HepG2 (cell line): ENCODE measurements around the gene NDUFB6. TPM values are rescaled to one million over a fixed set of nuclear protein-coding genes. Genes with fewer than 3 reads are reported as not detected.

Experiments
- ATAC-seq: fragments of 200-7000 bp; cut with Tn5 transposase; 3 replicates; pipeline ENCODE4 v1.9.1; 2020; ENCODE audit warnings: mild to moderate bottlenecking, moderate library complexity
- BruUV-seq: library from RNA; stranded (reverse); fragments of 400-500 nt; replicated peaks from 2 replicates; lab custom pipeline; 2021; lab: Mats Ljungman, UMichigan
- CTCF ChIA-PET: fragments of 300-600 bp; formaldehyde crosslinking; extraction: SDS; loops from one replicate; lab custom pipeline; 2021; ENCODE audit warnings: low total read pairs, inconsistent platforms, low intra/inter-chr PET ratio; lab: Yijun Ruan, JAX
- POLR2A ChIA-PET: fragments of 350-600 bp; sonication (Branson Sonifier 250); formaldehyde crosslinking; loops from one replicate; lab custom pipeline; 2020; ENCODE audit warnings: antibody characterized with exemption, inconsistent platforms; lab: Yijun Ruan, JAX
- DNase-seq: peaks from one replicate; pipeline ENCODE4 v3.0.0-alpha.2; 2015; ENCODE audit warnings: low spot score
- FAIRE-seq: peaks from 3 replicates; lab custom pipeline; 2011; peaks lifted over from hg19 to GRCh38; lab: Jason Lieb, UNC
- H2AFZ ChIP-seq: one replicate; pipeline ENCODE4 v1.6.1; 2011; ENCODE audit warnings: low read length, inconsistent platforms
- H3K27ac ChIP-seq: fragments of 300-600 bp; 3 replicates; pipeline ENCODE4 v1.8.0; 2011; ENCODE audit warnings: mixed run types, mild to moderate bottlenecking, mixed read lengths, low read length, inconsistent platforms; ENCODE audit not compliant: insufficient read depth; ENCODE audit errors: extremely low read length
- H3K27me3 ChIP-seq, 2 experiments: fragments of 200-600 bp in 1 of 2; 2 replicates in 1 of 2; 3 replicates in 1 of 2; pipeline versions ENCODE4 v1.6.0 to v1.8.0; 2011; ENCODE audit warnings: low read length in 2 of 2, mild to moderate bottlenecking in 2 of 2, moderate library complexity in 2 of 2, inconsistent platforms in 1 of 2; ENCODE audit not compliant: insufficient read depth in 2 of 2, control insufficient read depth in 1 of 2
- H3K36me3 ChIP-seq, 2 experiments: fragments of 200-600 bp in 1 of 2; replicated peaks in 1 of 2; 2 replicates in 1 of 2; 3 replicates in 1 of 2; pipeline versions ENCODE4 v1.5.1 to v1.8.0; 2011; ENCODE audit warnings: low read length in 2 of 2, inconsistent platforms in 1 of 2; ENCODE audit not compliant: insufficient read depth in 2 of 2, control insufficient read depth in 1 of 2
- H3K4me1 ChIP-seq: 2 replicates; pipeline ENCODE4 v1.5.1; 2012; ENCODE audit warnings: low read length, inconsistent platforms; ENCODE audit not compliant: insufficient read depth
- H3K4me2 ChIP-seq: 2 replicates; pipeline ENCODE4 v1.6.0; 2011; ENCODE audit warnings: low read depth, low read length, inconsistent platforms
- H3K4me3 ChIP-seq, 3 experiments: fragments of 200-600 bp in 1 of 3; sonication (generic), shearing (Covaris generic) in 1 of 3; replicated peaks in 1 of 3; 2 replicates each; pipeline ENCODE4 v1.5.1; 2011 to 2016; ENCODE audit warnings: low read length in 3 of 3, inconsistent platforms in 2 of 3, low read depth in 2 of 3, mild to moderate bottlenecking in 2 of 3, control low read depth in 1 of 3, mixed read lengths in 1 of 3; ENCODE audit not compliant: insufficient read depth in 1 of 3
- H3K79me2 ChIP-seq: one replicate; pipeline ENCODE4 v1.6.1; 2011; ENCODE audit warnings: low read length, inconsistent platforms; ENCODE audit not compliant: insufficient read depth
- H3K9ac ChIP-seq: 2 replicates; pipeline ENCODE4 v1.6.0; 2011; ENCODE audit warnings: mild to moderate bottlenecking, low read depth, low read length, inconsistent platforms; ENCODE audit not compliant: insufficient read depth
- H3K9me3 ChIP-seq: 2 replicates; pipeline ENCODE4 v1.5.1; 2012; ENCODE audit warnings: mild to moderate bottlenecking, low read length
- H4K20me1 ChIP-seq: 2 replicates; pipeline ENCODE4 v1.6.0; 2011; ENCODE audit warnings: inconsistent platforms, mild to moderate bottlenecking, low read length, moderate library complexity; ENCODE audit not compliant: insufficient read depth
- BRD4 ChIP-seq: sonication (generic); formaldehyde crosslinking; IDR thresholded peaks from 2 replicates; pipeline ENCODE4 v1.4.0; 2020; ENCODE audit warnings: missing genetic modification reagents
- KLF16 ChIP-seq, 2 experiments: sonication (generic) in 1 of 2; formaldehyde crosslinking in 1 of 2; IDR thresholded peaks; 2 replicates each; pipeline versions ENCODE4 v1.6.1 to v1.8.0; 2016 to 2023; ENCODE audit warnings: missing genetic modification reagents in 2 of 2, missing compliant biosample characterization in 1 of 2
- NCOA1 ChIP-seq: sonication (generic); formaldehyde crosslinking; IDR thresholded peaks from 2 replicates; pipeline ENCODE4 v1.9.0; 2021; ENCODE audit warnings: missing genetic modification reagents
- NPAS2 ChIP-seq: sonication (generic); formaldehyde crosslinking; IDR thresholded peaks from 2 replicates; pipeline ENCODE4 v1.8.0; 2022; ENCODE audit warnings: mild to moderate bottlenecking, missing genetic modification reagents, borderline replicate concordance
- SMYD3 ChIP-seq: sonication (generic); formaldehyde crosslinking; IDR thresholded peaks from 2 replicates; pipeline ENCODE4 v1.8.1; 2023; ENCODE audit warnings: mild to moderate bottlenecking, missing genetic modification reagents
- TGIF2 ChIP-seq: IDR thresholded peaks from 2 replicates; pipeline ENCODE4 v1.6.1; 2016; ENCODE audit warnings: control low read depth, missing compliant biosample characterization
- TSC22D2 ChIP-seq: sonication (generic); formaldehyde crosslinking; IDR thresholded peaks from 2 replicates; pipeline ENCODE4 v1.5.1; 2020; ENCODE audit warnings: missing genetic modification reagents, mild to moderate bottlenecking, borderline replicate concordance
- WGBS: methylation state at CpG from one replicate; pipeline ENCODE4 v1.1.6; 2017; ENCODE audit warnings: low lambda C conversion rate; 5-methylcytosine and 5-hydroxymethylcytosine counted together
- in situ Hi-C: cut with HindIII; loops from 2 replicates; pipeline ENCODE4 v1.10.0; 2017; ENCODE audit warnings: low pct_unique_long_range_greater_than_20kb; ENCODE audit not compliant: extremely low pct_ligation_motif_present
- intact Hi-C: fragments of 100-400 bp; cut with micrococcal nuclease; formaldehyde crosslinking; loops from one replicate; pipeline ENCODE4 v1.10.0; 2022; ENCODE audit not compliant: unreplicated experiment
- polyA plus RNA-seq, 8 experiments: library from polyadenylated mRNA; depleted of rRNA in 3 of 8; stranded (reverse) in 7 of 8; unstranded in 1 of 8; fragments of >200 nt; fragmentation: Illumina TruSeq in 4 of 8; extraction: Trizol in 4 of 8; gene quantifications; 2 replicates each; pipeline versions ENCODE4 v1.2.1 to v1.2.3, GENCODE V29; 2011 to 2016; ENCODE audit warnings: low read depth in 4 of 8, missing spikeins in 1 of 8, mixed read lengths in 1 of 8; ENCODE audit not compliant: insufficient read depth in 1 of 8
- total RNA-seq, 5 experiments: library from RNA; depleted of rRNA; stranded (reverse); fragments of >200 nt; fragmentation: Illumina TruSeq; extraction: Trizol; gene quantifications; 2 replicates each; pipeline ENCODE4 v1.2.3, GENCODE V29; 2016; ENCODE audit warnings: low read depth in 1 of 5
- TF ChIP-seq, protein P1 (sequence below): IDR thresholded peaks from 2 replicates; pipeline ENCODE4 v1.4.0; 2020; ENCODE audit warnings: mild to moderate bottlenecking, missing genetic modification reagents
- TF ChIP-seq, protein P2 (sequence below): fragments of 450-650 bp; IDR thresholded peaks from 2 replicates; pipeline ENCODE4 v1.6.1; 2016
- TF ChIP-seq, protein P3 (sequence below): sonication (generic); formaldehyde crosslinking; IDR thresholded peaks from 2 replicates; pipeline ENCODE4 v1.8.0; 2022; ENCODE audit warnings: missing genetic modification reagents, mild to moderate bottlenecking, moderate library complexity, borderline replicate concordance
- TF ChIP-seq, protein P4 (sequence below): sonication (generic); formaldehyde crosslinking; IDR thresholded peaks from 2 replicates; pipeline ENCODE4 v1.5.0; 2020; ENCODE audit warnings: mild to moderate bottlenecking, missing genetic modification reagents, borderline replicate concordance

NDUFB6 gene
- total and polyA plus RNA-seq, 2 of the 13 experiments (the other 11 are each of a cell fraction or from before 2014, with no cell fraction given): 31.2 to 81.9 TPM

DNA sequence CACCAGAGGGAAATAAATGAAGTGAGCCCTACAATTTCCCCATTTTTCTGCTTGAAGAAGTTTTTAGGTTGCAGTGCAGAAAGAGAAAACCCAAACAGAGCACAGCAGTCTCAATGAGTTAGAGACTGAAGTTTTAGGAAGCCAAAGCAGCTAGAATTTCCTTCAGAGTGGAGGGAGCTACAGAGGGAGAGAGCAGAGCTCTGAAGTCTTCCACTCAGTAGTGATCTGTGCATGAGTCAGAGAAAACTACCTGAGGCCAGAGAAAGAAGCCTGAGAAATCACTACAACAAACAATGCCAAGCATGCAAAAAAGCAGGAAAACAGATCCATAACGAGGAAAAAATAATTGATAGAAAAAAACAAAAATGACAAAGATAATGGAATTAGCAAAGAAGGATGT, 17.9 kb upstream of the NDUFB6 start:
- in situ Hi-C loops (no loop called here), intact Hi-C loops (no loop called here)
- no peak for FAIRE-seq
- WGBS: 0% methylated on average over 1 of the region's 1 CpG
- Histone ChIP-seq H3K9me3 (no peaks in the 10 kb centered on the region), H3K9ac (no peak overlapping the region), H3K4me3 (no peak overlapping the region), H3K27me3 (no peaks in the 10 kb centered on the region), H3K4me1 (no peaks in the 10 kb centered on the region), H4K20me1 (no peaks in the 10 kb centered on the region), H3K79me2 (no peaks in the 10 kb centered on the region), H3K27ac (no peak overlapping the region), H3K36me3 (no peaks in the 10 kb centered on the region), H3K4me2 (no peak overlapping the region), H2AFZ (no peak overlapping the region)
- no peak for DNase-seq
- ChIA-PET POLR2A (no interaction called here), CTCF (no interaction called here)
- no peak for ATAC-seq
- no TSS peak for BruUV-seq
- TF ChIP-seq, protein P1, sequence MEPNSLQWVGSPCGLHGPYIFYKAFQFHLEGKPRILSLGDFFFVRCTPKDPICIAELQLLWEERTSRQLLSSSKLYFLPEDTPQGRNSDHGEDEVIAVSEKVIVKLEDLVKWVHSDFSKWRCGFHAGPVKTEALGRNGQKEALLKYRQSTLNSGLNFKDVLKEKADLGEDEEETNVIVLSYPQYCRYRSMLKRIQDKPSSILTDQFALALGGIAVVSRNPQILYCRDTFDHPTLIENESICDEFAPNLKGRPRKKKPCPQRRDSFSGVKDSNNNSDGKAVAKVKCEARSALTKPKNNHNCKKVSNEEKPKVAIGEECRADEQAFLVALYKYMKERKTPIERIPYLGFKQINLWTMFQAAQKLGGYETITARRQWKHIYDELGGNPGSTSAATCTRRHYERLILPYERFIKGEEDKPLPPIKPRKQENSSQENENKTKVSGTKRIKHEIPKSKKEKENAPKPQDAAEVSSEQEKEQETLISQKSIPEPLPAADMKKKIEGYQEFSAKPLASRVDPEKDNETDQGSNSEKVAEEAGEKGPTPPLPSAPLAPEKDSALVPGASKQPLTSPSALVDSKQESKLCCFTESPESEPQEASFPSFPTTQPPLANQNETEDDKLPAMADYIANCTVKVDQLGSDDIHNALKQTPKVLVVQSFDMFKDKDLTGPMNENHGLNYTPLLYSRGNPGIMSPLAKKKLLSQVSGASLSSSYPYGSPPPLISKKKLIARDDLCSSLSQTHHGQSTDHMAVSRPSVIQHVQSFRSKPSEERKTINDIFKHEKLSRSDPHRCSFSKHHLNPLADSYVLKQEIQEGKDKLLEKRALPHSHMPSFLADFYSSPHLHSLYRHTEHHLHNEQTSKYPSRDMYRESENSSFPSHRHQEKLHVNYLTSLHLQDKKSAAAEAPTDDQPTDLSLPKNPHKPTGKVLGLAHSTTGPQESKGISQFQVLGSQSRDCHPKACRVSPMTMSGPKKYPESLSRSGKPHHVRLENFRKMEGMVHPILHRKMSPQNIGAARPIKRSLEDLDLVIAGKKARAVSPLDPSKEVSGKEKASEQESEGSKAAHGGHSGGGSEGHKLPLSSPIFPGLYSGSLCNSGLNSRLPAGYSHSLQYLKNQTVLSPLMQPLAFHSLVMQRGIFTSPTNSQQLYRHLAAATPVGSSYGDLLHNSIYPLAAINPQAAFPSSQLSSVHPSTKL (CRISPR knock-in tag): no peak
- no peak for TF ChIP-seq SMYD3
- TF ChIP-seq, protein P2, sequence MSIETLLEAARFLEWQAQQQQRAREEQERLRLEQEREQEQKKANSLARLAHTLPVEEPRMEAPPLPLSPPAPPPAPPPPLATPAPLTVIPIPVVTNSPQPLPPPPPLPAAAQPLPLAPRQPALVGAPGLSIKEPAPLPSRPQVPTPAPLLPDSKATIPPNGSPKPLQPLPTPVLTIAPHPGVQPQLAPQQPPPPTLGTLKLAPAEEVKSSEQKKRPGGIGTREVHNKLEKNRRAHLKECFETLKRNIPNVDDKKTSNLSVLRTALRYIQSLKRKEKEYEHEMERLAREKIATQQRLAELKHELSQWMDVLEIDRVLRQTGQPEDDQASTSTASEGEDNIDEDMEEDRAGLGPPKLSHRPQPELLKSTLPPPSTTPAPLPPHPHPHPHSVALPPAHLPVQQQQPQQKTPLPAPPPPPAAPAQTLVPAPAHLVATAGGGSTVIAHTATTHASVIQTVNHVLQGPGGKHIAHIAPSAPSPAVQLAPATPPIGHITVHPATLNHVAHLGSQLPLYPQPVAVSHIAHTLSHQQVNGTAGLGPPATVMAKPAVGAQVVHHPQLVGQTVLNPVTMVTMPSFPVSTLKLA: no peak
- TF ChIP-seq NCOA1 (CRISPR knock-in tag): no peak
- TF ChIP-seq TSC22D2 (CRISPR knock-in tag): no peak
- no peak for TF ChIP-seq KLF16 (CRISPR knock-in tag; IDR thresholded peaks at IDR 0.05)
- no peak for TF ChIP-seq BRD4 (CRISPR knock-in tag)
- TF ChIP-seq, protein P3, sequence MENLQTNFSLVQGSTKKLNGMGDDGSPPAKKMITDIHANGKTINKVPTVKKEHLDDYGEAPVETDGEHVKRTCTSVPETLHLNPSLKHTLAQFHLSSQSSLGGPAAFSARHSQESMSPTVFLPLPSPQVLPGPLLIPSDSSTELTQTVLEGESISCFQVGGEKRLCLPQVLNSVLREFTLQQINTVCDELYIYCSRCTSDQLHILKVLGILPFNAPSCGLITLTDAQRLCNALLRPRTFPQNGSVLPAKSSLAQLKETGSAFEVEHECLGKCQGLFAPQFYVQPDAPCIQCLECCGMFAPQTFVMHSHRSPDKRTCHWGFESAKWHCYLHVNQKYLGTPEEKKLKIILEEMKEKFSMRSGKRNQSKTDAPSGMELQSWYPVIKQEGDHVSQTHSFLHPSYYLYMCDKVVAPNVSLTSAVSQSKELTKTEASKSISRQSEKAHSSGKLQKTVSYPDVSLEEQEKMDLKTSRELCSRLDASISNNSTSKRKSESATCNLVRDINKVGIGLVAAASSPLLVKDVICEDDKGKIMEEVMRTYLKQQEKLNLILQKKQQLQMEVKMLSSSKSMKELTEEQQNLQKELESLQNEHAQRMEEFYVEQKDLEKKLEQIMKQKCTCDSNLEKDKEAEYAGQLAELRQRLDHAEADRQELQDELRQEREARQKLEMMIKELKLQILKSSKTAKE: no peak
- TF ChIP-seq, protein P4, sequence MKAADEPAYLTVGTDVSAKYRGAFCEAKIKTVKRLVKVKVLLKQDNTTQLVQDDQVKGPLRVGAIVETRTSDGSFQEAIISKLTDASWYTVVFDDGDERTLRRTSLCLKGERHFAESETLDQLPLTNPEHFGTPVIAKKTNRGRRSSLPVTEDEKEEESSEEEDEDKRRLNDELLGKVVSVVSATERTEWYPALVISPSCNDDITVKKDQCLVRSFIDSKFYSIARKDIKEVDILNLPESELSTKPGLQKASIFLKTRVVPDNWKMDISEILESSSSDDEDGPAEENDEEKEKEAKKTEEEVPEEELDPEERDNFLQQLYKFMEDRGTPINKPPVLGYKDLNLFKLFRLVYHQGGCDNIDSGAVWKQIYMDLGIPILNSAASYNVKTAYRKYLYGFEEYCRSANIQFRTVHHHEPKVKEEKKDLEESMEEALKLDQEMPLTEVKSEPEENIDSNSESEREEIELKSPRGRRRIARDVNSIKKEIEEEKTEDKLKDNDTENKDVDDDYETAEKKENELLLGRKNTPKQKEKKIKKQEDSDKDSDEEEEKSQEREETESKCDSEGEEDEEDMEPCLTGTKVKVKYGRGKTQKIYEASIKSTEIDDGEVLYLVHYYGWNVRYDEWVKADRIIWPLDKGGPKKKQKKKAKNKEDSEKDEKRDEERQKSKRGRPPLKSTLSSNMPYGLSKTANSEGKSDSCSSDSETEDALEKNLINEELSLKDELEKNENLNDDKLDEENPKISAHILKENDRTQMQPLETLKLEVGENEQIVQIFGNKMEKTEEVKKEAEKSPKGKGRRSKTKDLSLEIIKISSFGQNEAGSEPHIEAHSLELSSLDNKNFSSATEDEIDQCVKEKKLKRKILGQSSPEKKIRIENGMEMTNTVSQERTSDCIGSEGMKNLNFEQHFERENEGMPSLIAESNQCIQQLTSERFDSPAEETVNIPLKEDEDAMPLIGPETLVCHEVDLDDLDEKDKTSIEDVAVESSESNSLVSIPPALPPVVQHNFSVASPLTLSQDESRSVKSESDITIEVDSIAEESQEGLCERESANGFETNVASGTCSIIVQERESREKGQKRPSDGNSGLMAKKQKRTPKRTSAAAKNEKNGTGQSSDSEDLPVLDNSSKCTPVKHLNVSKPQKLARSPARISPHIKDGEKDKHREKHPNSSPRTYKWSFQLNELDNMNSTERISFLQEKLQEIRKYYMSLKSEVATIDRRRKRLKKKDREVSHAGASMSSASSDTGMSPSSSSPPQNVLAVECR: no peak
- TF ChIP-seq TGIF2: no peak
- TF ChIP-seq NPAS2 (CRISPR knock-in tag): no peak
